ENCODE data around the gene HNF4A.

HNF4A gene

GRCh38 chr20:44431118-44431501 is 75.6 kb downstream of the HNF4A start:
- no peak overlapping the region for H3K4me3 ChIP-seq (ENCODE audit: low read depth, low read length)
- no peak for TF ChIP-seq CTCF (conservative IDR thresholded peaks at IDR 0.05; ENCODE audit: low read depth, low read length)
- DNase-seq (ENCODE audit: low read depth) = no peak

GRCh38 chr20:44431502-44432234 is 76.2 kb downstream of the HNF4A start:
- peak; percentile 10 for TF ChIP-seq CTCF (conservative IDR thresholded peaks at IDR 0.05; ENCODE audit: low read depth, low read length)
- no peak overlapping the region for H3K4me3 ChIP-seq (ENCODE audit: low read depth, low read length)
- DNase-seq (ENCODE audit: low read depth) = no peak

- TF ChIP-seq CTCF (conservative IDR thresholded peaks at IDR 0.05; ENCODE audit: low read depth, low read length) = no peak
- H3K4me3 ChIP-seq (ENCODE audit: low read depth, low read length) = no peak overlapping the region
- DNase-seq (ENCODE audit: low read depth) = no peak
Observed at GRCh38 chr20:44432618-44433577, 77.4 kb downstream of the HNF4A start.

- TF ChIP-seq CTCF (conservative IDR thresholded peaks at IDR 0.05; ENCODE audit: low read depth, low read length) = no peak
- H3K4me3 ChIP-seq (ENCODE audit: low read depth, low read length) = no peak overlapping the region
- DNase-seq (ENCODE audit: low read depth) = no peak
Observed at GRCh38 chr20:44433751-44434538, 78.4 kb downstream of the HNF4A start.

- H3K4me3 ChIP-seq (ENCODE audit: low read depth, low read length) = no peak overlapping the region
- no peak for DNase-seq (ENCODE audit: low read depth)
- TF ChIP-seq CTCF (conservative IDR thresholded peaks at IDR 0.05; ENCODE audit: low read depth, low read length) = no peak
Observed at GRCh38 chr20:44435630-44436335, 80.3 kb downstream of the HNF4A start.

- no peak overlapping the region for H3K4me3 ChIP-seq (ENCODE audit: low read depth, low read length)
- TF ChIP-seq CTCF (conservative IDR thresholded peaks at IDR 0.05; ENCODE audit: low read depth, low read length) = no peak
- no peak for DNase-seq (ENCODE audit: low read depth)
Observed at GRCh38 chr20:44436393-44436792, 80.9 kb downstream of the HNF4A start.
